ENCODE data around the gene KLRD1.
"Not testable (repeated sequence)": the region's sequence is repeated elsewhere in the genome, so short reads cannot be mapped to it uniquely, and the experiment has no call there.

Gene KLRD1

DNA sequence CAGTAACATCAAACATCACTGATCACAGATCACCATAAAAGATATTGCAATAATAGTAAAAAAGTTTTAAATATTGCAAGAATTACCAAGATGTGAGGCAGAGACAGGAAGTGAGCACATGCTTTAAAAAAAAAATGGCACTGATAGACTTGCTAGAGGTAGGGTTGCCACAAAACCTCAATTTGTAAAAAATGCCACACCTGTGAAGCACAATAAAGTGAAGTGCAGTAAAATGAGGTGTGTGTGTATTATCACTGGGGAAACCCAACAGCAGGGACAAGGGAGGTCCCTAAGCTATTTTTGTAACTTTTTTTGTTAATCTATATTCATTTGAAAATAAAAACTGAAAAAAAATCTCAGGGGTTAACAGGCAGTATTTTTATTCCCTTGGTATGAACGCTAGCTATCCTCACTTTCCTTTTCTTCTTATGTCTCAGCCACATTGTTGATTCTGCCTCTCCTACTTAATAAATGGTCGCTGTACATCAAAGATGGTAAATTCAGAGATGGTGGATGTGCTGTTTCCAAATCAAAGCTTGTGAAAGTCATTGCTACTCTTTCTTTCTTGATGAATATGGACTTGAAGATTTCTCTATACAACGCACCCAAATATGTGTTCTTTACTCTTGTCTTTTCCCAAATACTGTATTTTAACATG lies 14.0 kb upstream of the KLRD1 start:
- no peaks in the 10 kb centered on the region for H3K27me3 ChIP-seq (replicated peaks; ENCODE audit: control insufficient read depth, insufficient read depth, low read length)
- no peak overlapping the region for H3K9ac ChIP-seq (ENCODE audit: low read length)
- H3K4me3 ChIP-seq (ENCODE audit: low read length), result no peak overlapping the region
- H3K4me1 ChIP-seq (ENCODE audit: control insufficient read depth, insufficient read depth, low read length), result no peaks in the 10 kb centered on the region
- no peak for DNase-seq (ENCODE audit: low read depth)
- H3K9me3 ChIP-seq (ENCODE audit: control insufficient read depth, low read length), result no peaks in the 10 kb centered on the region
- H3K36me3 ChIP-seq (ENCODE audit: control insufficient read depth, insufficient read depth, low read length, severe bottlenecking), result no peaks in the 10 kb centered on the region

DNA sequence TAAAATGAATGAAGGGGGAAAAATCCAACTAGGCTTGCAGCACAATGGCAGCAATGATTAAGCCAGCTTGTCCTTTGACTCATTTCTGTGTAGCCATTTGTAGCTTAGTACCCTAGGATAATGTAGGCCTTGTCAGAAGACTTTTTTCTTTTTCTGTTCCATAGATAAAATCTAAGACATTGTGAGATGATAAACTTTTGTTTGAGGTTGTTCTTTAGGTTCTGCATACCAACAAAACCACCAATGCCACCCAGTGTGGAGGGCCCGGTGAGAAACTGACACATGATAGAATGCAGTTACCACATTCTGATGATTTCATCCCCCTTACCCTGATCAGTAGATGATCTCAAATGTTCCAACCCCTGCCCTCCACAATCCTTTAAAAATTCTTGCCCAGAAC lies 6.6 kb upstream of the KLRD1 start:
- Histone ChIP-seq H3K4me1 (ENCODE audit: control insufficient read depth, insufficient read depth, low read length) (no peaks in the 10 kb centered on the region), H3K9ac (ENCODE audit: low read length) (no peak overlapping the region), H3K27me3 (replicated peaks; ENCODE audit: control insufficient read depth, insufficient read depth, low read length) (no peaks in the 10 kb centered on the region), H3K4me3 (ENCODE audit: low read length) (no peak overlapping the region), H3K9me3 (ENCODE audit: control insufficient read depth, low read length) (peaks cover 5% of the 10 kb centered on the region), H3K36me3 (ENCODE audit: control insufficient read depth, insufficient read depth, low read length, severe bottlenecking) (no peaks in the 10 kb centered on the region)
- DNase-seq (ENCODE audit: low read depth), result peak; percentile 4

DNA sequence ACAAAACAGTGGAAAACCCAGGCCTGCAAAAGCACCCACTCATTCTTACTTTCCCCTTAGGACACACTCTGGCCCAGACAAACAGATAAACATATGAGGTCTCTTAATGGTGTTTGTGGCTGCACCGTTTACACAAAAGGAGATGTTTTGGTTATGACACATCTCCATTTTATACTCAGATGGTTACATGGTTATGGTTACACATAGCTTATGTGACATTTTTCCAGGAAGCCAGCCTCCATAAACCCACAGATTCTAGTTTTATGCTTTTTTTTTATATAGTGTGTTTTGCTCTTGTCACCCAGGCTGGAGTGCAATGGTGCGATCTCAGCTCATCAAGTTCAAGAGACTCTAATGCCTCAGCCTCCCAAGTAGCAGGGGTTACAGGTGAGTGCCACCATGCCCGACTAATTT lies 3.5 kb upstream of the KLRD1 start:
- H3K9me3 ChIP-seq (ENCODE audit: control insufficient read depth, low read length), result peaks cover 5% of the 10 kb centered on the region
- no peaks in the 10 kb centered on the region for H3K36me3 ChIP-seq (ENCODE audit: control insufficient read depth, insufficient read depth, low read length, severe bottlenecking)
- H3K4me1 ChIP-seq (ENCODE audit: control insufficient read depth, insufficient read depth, low read length), result peaks cover 13% of the 10 kb centered on the region
- H3K27me3 ChIP-seq (replicated peaks; ENCODE audit: control insufficient read depth, insufficient read depth, low read length), result no peaks in the 10 kb centered on the region
- no peak overlapping the region for H3K4me3 ChIP-seq (ENCODE audit: low read length)
- no peak overlapping the region for H3K9ac ChIP-seq (ENCODE audit: low read length)
- DNase-seq (ENCODE audit: low read depth), result peak; percentile 30

DNA sequence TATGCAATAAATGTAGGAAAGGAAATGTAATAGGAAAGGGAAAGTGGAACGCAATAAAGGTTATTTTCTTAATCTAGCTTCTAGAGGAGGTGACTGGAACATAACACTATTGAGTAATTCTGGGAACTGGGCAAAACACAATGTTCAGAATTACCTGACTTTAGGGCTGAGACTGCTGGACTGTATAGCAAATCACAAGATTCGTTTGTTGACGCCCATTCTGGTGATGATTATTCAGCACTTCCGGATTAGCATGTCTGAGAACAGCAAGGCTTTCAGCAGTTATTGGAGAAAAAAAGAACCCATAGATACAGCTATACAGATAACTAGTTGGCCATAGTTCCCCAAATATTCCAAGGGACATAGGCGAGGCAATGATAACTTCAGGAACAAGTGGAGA lies 2.3 kb upstream of the KLRD1 start:
- H3K9ac ChIP-seq (ENCODE audit: low read length), result no peak overlapping the region
- H3K4me3 ChIP-seq (ENCODE audit: low read length), result no peak overlapping the region
- no peaks in the 10 kb centered on the region for H3K27me3 ChIP-seq (replicated peaks; ENCODE audit: control insufficient read depth, insufficient read depth, low read length)
- H3K4me1 ChIP-seq (ENCODE audit: control insufficient read depth, insufficient read depth, low read length), result peaks cover 13% of the 10 kb centered on the region
- H3K9me3 ChIP-seq (ENCODE audit: control insufficient read depth, low read length), result peaks cover 5% of the 10 kb centered on the region
- no peak for DNase-seq (ENCODE audit: low read depth)
- H3K36me3 ChIP-seq (ENCODE audit: control insufficient read depth, insufficient read depth, low read length, severe bottlenecking), result no peaks in the 10 kb centered on the region

DNA sequence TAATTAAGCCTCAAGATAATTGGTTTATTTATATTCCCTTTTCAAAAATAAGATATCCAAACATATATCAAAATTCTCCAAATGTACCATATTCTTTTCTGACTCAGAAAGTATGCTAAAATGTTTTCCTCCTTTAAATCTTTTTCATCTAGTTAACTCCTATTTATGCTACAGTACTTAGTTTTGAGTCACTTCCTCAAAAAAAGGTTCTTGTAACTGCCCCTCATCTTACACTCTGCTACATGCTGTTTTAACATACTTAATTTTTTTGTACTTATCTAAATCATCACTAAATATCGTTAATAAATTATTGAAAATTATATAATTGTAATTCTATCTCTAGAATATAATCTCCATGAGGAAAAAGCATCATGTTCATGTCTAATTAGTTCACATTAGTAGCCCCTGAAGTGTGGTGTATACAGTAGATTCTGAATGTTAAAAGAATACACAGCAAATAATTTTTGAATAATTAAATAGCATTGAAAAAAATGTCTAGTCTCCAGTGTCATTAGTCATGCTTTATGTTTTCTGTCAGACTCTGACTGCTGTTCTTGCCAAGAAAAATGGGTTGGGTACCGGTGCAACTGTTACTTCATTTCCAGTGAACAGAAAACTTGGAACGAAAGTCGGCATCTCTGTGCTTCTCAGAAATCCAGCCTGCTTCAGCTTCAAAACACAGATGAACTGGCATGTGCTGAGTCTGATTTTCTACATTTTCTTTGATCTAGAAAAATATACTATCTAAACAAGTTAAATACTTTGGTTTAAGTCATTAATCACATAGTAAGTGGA lies 3.5 kb downstream of the KLRD1 start:
- DNase-seq (ENCODE audit: low read depth), result peak; percentile 8
- H3K36me3 ChIP-seq (ENCODE audit: control insufficient read depth, insufficient read depth, low read length, severe bottlenecking), result no peaks in the 10 kb centered on the region
- H3K9ac ChIP-seq (ENCODE audit: low read length), result no peak overlapping the region
- no peaks in the 10 kb centered on the region for H3K27me3 ChIP-seq (replicated peaks; ENCODE audit: control insufficient read depth, insufficient read depth, low read length)
- no peaks in the 10 kb centered on the region for H3K9me3 ChIP-seq (ENCODE audit: control insufficient read depth, low read length)
- H3K4me3 ChIP-seq (ENCODE audit: low read length), result no peak overlapping the region
- peaks cover 18% of the 10 kb centered on the region for H3K4me1 ChIP-seq (ENCODE audit: control insufficient read depth, insufficient read depth, low read length)

DNA sequence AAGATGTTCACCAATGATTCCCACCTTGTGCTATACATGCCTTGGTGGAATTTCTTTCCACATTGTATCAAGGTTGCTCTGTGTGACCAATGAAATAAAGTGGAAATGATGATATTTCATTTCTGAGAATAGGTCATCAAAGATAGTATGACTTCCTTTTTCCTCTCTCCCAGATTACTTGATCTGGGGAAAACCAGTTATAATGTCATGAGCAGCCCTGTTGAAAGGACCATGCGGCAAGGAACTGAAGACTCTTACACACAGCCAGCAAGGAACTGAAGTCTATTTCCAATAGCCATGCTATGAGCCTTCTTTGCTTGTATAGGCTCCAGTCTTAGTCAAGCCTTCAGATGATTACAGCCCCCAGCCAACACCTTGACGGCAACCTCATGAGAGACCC lies 11.7 kb downstream of the KLRD1 start:
- no peak for DNase-seq (ENCODE audit: low read depth)
- Histone ChIP-seq H3K4me3 (ENCODE audit: low read length) (no peak overlapping the region), H3K9me3 (ENCODE audit: control insufficient read depth, low read length) (no peaks in the 10 kb centered on the region), H3K4me1 (ENCODE audit: control insufficient read depth, insufficient read depth, low read length) (no peaks in the 10 kb centered on the region), H3K9ac (ENCODE audit: low read length) (no peak overlapping the region), H3K36me3 (ENCODE audit: control insufficient read depth, insufficient read depth, low read length, severe bottlenecking) (no peaks in the 10 kb centered on the region), H3K27me3 (replicated peaks; ENCODE audit: control insufficient read depth, insufficient read depth, low read length) (no peaks in the 10 kb centered on the region)

DNA sequence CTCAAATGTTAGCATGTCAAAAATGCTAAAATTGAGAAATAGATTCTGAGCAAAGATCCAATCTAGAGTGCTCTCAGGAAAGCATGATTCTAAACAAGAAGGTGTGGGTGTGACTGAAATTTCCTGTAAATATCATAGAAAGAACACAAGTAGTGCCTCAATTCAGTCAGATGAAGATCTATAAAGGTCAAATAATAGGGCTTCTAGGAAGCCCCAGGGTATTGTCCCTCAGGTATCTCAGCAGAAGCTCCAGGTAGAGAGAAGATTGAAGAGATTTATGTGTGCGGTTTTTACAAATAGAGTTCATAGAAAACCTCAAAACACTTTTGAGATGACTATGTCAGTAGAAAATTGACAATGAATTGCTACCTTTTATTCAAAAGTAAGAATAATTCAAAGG lies 13.0 kb downstream of the KLRD1 start:
- no peaks in the 10 kb centered on the region for H3K9me3 ChIP-seq (ENCODE audit: control insufficient read depth, low read length)
- no peaks in the 10 kb centered on the region for H3K27me3 ChIP-seq (replicated peaks; ENCODE audit: control insufficient read depth, insufficient read depth, low read length)
- DNase-seq (ENCODE audit: low read depth), result no peak

DNA sequence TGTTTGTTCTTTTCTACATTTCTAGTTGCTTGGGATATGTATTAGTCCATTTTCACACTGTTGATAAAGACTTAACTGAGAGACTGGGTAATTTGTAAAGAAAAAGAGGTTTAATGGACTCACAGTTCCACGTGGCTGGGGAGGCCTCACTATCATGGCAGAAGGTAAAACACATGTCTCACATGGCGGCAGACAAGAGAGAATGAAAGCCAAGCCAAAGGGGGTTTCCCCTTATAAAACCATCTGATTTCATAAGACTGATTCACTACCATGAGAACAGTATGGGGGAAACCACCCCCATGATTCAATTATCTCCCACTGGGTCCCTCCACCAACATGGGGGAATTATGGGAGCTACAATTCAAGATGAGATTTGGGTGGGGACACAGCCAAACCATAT lies 21.0 kb downstream of the KLRD1 start:
- H3K9me3 ChIP-seq (ENCODE audit: control insufficient read depth, low read length); H3K9ac ChIP-seq (ENCODE audit: low read length); DNase-seq (ENCODE audit: low read depth); H3K27me3 ChIP-seq (replicated peaks; ENCODE audit: control insufficient read depth, insufficient read depth, low read length); H3K4me1 ChIP-seq (ENCODE audit: control insufficient read depth, insufficient read depth, low read length); H3K36me3 ChIP-seq (ENCODE audit: control insufficient read depth, insufficient read depth, low read length, severe bottlenecking); H3K4me3 ChIP-seq (ENCODE audit: low read length): not testable (repeated sequence)

More for the DNA sequence above, 13.0 kb downstream of the KLRD1 start:
- Histone ChIP-seq H3K4me3 (ENCODE audit: low read length) (no peak overlapping the region), H3K36me3 (ENCODE audit: control insufficient read depth, insufficient read depth, low read length, severe bottlenecking) (no peaks in the 10 kb centered on the region), H3K4me1 (ENCODE audit: control insufficient read depth, insufficient read depth, low read length) (no peaks in the 10 kb centered on the region), H3K9ac (ENCODE audit: low read length) (no peak overlapping the region)

DNA sequence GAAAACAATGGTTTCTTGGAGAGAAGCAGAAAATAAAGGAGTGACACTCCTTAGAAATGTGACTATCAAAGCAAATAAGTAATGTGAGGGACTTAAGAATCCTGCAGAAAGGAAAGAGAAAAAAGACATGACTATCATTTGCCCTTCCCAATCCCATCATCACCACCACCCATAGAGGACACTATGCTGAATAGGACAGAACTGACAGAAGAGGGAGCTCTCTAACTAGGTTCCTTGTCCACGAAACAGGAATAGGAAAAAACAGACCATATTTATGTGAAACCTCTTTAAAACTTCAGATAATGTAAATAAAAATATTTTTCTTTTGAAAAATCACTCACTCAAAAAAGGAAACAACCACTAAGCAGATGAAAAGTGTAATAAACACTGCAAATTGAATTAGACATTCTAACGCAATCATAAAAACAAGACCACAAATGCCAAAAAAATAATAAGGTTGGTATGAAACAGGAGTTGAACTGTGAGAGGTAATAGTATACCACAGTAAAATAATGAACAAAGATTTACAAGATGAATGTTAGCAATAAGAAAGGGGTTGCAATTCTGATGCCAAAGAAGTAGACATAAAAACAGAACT lies 24.1 kb downstream of the KLRD1 start:
- H3K4me3 ChIP-seq (ENCODE audit: low read length), result no peak overlapping the region
- H3K27me3 ChIP-seq (replicated peaks; ENCODE audit: control insufficient read depth, insufficient read depth, low read length), result no peaks in the 10 kb centered on the region
- DNase-seq (ENCODE audit: low read depth), result peak; percentile 82

DNA sequence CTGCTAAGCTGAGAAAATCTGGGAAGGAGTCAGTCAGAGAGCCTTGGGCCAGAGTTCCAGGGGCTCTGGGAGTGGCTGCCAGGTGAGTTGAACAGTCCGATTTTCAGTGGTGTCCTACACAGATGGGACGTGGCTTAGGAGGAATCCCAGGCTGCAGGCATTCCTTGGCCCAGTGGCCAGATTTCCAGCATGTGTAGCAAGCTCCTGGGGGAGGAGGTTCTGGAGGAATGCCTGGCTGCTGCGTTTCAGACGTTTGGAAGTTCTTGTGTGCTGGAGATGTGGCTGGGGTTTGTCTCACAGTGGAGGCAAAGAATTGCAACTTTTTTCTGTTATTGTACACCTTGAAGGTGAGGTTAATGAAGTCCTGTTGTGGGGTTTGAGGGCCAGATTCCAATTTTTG lies 28.5 kb downstream of the KLRD1 start:
- H3K4me1 ChIP-seq (ENCODE audit: control insufficient read depth, insufficient read depth, low read length), result peaks cover 18% of the 10 kb centered on the region
- H3K36me3 ChIP-seq (ENCODE audit: control insufficient read depth, insufficient read depth, low read length, severe bottlenecking); H3K9me3 ChIP-seq (ENCODE audit: control insufficient read depth, low read length); H3K27me3 ChIP-seq (replicated peaks; ENCODE audit: control insufficient read depth, insufficient read depth, low read length); DNase-seq (ENCODE audit: low read depth); H3K9ac ChIP-seq (ENCODE audit: low read length); H3K4me3 ChIP-seq (ENCODE audit: low read length): not testable (repeated sequence)

More for the DNA sequence above, 24.1 kb downstream of the KLRD1 start:
- no peak overlapping the region for H3K9ac ChIP-seq (ENCODE audit: low read length)
- peaks cover 5% of the 10 kb centered on the region for H3K9me3 ChIP-seq (ENCODE audit: control insufficient read depth, low read length)
- H3K4me1 ChIP-seq (ENCODE audit: control insufficient read depth, insufficient read depth, low read length), result peaks cover 3% of the 10 kb centered on the region
- H3K36me3 ChIP-seq (ENCODE audit: control insufficient read depth, insufficient read depth, low read length, severe bottlenecking), result no peaks in the 10 kb centered on the region

DNA sequence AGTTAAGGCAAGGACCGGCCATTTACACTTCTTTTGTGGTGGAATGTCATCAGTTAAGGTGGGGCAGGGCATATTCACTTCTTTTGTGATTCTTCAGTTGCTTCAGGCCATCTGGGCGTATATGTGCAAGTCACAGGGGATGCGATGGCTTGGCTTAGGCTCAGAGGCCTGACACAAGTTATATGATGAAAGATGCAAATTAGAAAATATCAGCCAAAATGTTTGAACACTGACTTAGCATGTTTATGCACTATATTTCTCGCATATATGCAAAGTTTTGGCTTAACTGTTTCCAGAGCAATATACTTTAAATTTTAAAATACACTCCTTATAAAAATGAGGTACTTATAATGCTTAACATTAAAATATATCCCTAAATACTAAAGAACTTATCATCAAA lies 30.8 kb downstream of the KLRD1 start:
- not testable (repeated sequence) for H3K36me3 ChIP-seq (ENCODE audit: control insufficient read depth, insufficient read depth, low read length, severe bottlenecking); DNase-seq (ENCODE audit: low read depth); H3K9ac ChIP-seq (ENCODE audit: low read length); H3K9me3 ChIP-seq (ENCODE audit: control insufficient read depth, low read length); H3K4me3 ChIP-seq (ENCODE audit: low read length); H3K27me3 ChIP-seq (replicated peaks; ENCODE audit: control insufficient read depth, insufficient read depth, low read length)
- peaks cover 18% of the 10 kb centered on the region for H3K4me1 ChIP-seq (ENCODE audit: control insufficient read depth, insufficient read depth, low read length)
